ENCODE data around the gene TPM2.

DNA sequence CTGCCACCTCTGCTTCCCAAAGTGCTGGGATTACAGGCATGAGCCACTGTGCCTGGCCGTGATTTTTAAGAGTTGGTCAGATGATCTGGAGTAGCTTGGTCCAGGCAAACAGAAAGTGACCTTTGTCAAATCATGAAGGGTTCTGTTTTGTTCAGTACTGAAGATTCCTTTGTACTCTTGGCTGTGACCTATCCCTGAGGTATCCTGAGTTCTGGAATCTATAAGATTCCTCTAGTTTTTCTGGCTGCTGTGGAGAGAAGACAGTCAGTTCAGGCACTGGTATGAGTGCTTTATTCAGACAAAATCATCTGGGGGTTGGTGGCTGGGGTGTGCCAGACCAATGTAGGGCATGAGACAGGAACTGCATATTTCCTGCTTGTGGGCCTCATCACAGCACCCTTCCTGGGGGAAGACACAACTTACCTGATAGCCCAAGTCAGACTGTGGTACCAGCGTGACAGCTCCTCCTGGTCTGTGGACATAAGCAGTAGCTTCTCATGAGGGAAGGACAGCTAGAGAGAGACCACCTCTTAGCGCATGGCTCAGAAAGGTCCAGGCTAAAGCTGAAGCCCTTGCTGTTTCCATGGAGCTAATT lies 27.9 kb downstream of the TPM2 start:
- TF ChIP-seq, protein P1, sequence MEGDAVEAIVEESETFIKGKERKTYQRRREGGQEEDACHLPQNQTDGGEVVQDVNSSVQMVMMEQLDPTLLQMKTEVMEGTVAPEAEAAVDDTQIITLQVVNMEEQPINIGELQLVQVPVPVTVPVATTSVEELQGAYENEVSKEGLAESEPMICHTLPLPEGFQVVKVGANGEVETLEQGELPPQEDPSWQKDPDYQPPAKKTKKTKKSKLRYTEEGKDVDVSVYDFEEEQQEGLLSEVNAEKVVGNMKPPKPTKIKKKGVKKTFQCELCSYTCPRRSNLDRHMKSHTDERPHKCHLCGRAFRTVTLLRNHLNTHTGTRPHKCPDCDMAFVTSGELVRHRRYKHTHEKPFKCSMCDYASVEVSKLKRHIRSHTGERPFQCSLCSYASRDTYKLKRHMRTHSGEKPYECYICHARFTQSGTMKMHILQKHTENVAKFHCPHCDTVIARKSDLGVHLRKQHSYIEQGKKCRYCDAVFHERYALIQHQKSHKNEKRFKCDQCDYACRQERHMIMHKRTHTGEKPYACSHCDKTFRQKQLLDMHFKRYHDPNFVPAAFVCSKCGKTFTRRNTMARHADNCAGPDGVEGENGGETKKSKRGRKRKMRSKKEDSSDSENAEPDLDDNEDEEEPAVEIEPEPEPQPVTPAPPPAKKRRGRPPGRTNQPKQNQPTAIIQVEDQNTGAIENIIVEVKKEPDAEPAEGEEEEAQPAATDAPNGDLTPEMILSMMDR (IDR thresholded peaks at IDR 0.05) = no peak
- no peak for TF ChIP-seq POLR2AphosphoS5 (IDR thresholded peaks at IDR 0.05; ENCODE audit: low read depth, low read length)
- TF ChIP-seq, protein P2, sequence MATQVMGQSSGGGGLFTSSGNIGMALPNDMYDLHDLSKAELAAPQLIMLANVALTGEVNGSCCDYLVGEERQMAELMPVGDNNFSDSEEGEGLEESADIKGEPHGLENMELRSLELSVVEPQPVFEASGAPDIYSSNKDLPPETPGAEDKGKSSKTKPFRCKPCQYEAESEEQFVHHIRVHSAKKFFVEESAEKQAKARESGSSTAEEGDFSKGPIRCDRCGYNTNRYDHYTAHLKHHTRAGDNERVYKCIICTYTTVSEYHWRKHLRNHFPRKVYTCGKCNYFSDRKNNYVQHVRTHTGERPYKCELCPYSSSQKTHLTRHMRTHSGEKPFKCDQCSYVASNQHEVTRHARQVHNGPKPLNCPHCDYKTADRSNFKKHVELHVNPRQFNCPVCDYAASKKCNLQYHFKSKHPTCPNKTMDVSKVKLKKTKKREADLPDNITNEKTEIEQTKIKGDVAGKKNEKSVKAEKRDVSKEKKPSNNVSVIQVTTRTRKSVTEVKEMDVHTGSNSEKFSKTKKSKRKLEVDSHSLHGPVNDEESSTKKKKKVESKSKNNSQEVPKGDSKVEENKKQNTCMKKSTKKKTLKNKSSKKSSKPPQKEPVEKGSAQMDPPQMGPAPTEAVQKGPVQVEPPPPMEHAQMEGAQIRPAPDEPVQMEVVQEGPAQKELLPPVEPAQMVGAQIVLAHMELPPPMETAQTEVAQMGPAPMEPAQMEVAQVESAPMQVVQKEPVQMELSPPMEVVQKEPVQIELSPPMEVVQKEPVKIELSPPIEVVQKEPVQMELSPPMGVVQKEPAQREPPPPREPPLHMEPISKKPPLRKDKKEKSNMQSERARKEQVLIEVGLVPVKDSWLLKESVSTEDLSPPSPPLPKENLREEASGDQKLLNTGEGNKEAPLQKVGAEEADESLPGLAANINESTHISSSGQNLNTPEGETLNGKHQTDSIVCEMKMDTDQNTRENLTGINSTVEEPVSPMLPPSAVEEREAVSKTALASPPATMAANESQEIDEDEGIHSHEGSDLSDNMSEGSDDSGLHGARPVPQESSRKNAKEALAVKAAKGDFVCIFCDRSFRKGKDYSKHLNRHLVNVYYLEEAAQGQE (IDR thresholded peaks at IDR 0.05; ENCODE audit: insufficient read depth in 1 of 2, low read depth in 2 of 2, low read length in 1 of 2) = no peak
- TF ChIP-seq SIN3A (IDR thresholded peaks at IDR 0.05; ENCODE audit: borderline replicate concordance, insufficient read depth, low read depth, low read length) = no peak
- no peak for TF ChIP-seq TCF7L2 (IDR thresholded peaks at IDR 0.05; ENCODE audit: low read depth, low read length)

All from Panc1 (cell line).